Measurements from ENCODE around the gene BANF2.
"Not testable (repeated sequence)": the region's sequence is repeated elsewhere in the genome, so short reads cannot be mapped to it uniquely, and the experiment has no call there.

BANF2 gene

DNA sequence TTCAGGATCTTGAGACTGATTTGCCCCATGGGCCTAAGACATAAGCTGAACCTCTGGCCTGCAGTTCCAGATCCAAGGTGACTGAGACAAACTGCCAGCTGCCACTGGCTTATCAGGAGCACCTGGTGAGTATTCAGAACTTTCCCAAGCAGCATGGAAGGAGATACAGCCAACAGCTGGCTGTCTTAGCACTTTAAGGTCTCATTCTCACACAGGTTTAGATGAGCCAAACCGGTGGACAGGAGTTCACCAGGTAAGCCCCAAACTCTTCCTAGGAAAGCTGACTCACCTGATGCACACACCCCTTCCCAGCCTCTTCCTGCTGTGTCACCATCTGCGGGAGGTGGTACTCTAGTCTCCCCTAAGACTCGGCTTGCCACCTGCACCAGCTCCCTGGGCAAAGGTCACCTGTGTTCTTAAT, at the start of gene BANF2:
Gene BANF2 (plus strand): TSS at position 36 of the 421 bp plus-strand sequence. CDS start 25,060 bp downstream, outside the sequence.
- DNase-seq: no peak

GRCh38 chr20:17650301-17651128, 49.3 kb upstream of the BANF2 start:
- no peak for DNase-seq

- DNase-seq: no peak
These were observed 48.5 kb upstream of the BANF2 start for GRCh38 chr20:17651129-17651759.

GRCh38 chr20:17651760-17652388, 47.9 kb upstream of the BANF2 start:
- DNase-seq: no peak

GRCh38 chr20:17652411-17652810, 47.4 kb upstream of the BANF2 start:
- no peak for DNase-seq

DNA sequence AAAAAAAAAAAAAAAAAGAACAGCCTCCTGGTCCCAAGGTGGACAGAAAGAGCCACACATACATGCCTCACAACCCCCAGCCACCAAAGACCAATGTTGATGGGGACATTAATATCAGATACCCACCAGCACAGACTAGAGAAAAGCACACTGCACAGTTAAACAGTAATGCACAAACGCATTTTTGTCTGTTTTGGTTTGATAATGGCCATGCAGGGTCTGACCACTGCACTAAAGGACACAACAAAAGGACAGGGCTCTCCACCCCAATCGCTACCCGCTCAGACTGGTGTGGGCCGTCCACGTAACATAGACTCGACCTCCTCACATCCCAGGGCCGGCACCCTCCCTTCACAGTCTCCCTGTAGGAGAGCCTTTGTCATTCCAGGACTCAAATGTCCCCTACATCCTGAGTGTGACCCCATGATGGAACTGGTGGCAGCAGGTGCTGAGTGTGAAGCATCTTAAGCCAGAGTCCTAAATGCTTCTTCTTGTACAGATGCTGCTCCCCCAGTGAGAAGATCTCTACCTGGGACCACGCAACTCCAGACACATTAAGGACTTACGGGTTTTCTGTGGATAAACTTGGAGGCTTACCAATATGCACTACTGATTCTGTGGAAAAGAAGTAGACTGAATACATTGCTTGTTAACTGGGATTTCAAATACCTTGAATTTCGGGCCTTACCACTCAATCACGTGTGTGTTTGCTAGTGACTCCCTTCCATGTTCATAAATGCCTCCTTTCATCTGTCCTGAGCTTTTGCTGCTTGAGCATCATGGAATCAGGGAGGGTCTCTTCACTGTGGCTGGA, 45.7 kb upstream of the BANF2 start:
- DNase-seq: no peak

- no peak for DNase-seq
These were observed 45.0 kb upstream of the BANF2 start for GRCh38 chr20:17654649-17655285.

DNA sequence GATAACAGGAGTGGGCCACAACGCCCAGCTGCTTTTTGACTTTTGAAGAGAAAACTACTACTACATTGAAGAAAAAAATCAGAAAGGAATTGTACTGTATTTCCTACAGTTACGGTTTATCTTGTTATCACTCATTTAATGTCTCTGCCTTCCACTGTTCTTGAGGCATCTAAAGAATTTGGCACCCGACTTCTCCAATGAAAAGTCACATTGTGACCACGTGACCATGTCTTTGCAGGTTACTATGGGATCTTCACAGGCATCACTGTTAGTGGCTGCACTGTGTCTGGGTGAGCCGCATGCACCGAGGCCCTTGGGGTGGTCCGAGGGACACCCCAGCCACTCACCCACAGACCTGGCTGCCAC, 44.5 kb upstream of the BANF2 start:
- DNase-seq: no peak

- no peak for DNase-seq
These were observed 43.8 kb upstream of the BANF2 start for GRCh38 chr20:17655865-17656479.

DNA sequence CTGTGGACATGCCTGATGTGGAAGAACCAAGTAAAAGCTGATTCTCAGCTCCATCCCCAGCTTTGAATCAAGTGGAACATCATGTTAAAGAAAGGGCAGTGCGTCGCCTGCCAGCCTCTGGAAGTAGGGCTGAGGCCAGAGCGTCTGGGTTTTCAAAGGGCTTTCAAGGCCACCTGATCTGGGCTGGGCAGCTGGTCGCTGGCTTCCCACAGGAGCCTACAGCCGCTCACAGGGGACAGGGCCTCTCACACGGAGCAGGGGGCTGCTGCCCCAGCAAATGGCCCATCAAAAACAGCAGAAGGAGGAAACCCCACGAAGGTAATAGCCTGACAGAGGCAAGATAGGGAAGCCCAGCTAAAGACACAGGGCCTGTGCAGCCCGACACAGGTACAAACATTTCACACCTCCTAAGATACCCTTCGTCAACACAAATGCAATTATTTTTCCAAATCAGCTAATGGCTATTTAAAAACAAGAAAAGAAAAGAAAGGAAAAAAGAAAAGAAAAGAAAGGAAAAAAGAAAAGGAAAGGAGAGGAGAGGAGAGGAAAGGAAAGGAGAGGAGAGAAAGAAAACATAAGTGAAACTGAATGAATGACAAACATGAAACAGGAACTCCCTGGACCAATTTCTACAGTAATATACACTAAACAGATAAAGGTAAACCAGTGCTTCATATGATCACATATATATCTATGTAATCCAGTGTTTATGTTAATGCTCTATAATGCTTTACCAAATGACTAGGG, 42.5 kb upstream of the BANF2 start:
- no peak for DNase-seq

- no peak for DNase-seq
These were observed 41.7 kb upstream of the BANF2 start for GRCh38 chr20:17657898-17658647.

- DNase-seq: no peak
These were observed 41.1 kb upstream of the BANF2 start for GRCh38 chr20:17658648-17658993.

DNA sequence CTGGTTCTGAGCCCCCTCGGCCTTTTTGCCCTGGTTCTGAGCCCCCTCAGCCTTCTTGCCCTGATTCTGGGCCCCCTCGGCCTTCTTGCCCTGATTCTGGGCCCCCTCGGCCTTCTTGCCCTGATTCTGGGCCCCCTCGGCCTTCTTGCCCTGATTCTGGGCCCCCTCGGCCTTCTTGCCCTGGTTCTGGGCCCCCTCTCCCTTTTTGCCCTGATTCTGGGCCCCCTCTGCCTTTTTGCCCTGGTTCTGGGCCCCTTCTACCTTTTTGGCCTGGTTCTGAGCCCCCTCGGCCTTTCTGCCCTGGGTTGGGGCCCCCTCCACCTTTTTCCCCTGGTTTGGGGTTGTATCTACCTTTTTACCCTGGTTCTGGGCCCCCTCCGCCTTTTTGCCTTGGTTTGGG, 40.4 kb upstream of the BANF2 start:
- not testable (repeated sequence) for DNase-seq

DNA sequence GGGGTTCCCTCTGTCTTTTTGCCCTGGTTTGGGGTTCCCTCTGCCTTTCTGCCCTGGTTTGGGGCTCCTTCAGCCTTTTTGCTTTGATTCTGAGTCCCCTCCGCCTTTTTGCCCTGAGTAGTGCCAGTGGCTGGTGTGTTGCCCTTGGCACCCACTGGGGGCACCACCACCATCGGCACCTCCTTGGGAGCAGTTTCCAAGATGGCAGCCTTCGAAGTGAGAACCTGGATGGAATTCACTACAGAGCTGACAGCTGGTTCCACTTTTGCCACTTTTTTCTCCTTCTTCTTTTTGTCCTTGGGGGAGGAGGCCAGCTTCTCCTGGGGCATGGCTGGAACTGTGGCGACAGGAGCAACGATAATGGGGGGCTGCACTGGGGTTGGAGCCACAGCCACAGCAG, 40.0 kb upstream of the BANF2 start:
- no peak for DNase-seq

DNA sequence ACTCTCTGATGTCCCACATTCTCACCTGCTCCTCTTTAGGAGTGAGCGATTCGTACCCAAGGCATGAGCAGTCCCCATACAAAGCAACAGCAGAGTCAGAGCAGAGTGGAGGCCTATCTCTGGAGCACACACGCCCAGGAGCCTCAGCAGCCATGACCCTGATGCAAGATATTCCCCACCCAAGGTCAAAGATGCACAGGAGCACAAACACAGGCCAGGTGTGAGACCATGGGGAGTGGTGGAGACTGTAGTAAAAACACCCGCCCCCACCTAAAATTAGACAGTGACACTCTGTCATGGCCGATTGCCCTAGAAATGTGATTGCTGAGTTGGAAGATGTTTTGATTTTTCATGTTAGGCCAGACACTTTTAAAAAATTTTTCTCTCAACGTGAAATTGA, 39.1 kb upstream of the BANF2 start:
- DNase-seq: no peak

- no peak for DNase-seq
These were observed 38.5 kb upstream of the BANF2 start for GRCh38 chr20:17661121-17661744.

- DNase-seq: no peak
These were observed 37.3 kb upstream of the BANF2 start for GRCh38 chr20:17662333-17663039.

DNA sequence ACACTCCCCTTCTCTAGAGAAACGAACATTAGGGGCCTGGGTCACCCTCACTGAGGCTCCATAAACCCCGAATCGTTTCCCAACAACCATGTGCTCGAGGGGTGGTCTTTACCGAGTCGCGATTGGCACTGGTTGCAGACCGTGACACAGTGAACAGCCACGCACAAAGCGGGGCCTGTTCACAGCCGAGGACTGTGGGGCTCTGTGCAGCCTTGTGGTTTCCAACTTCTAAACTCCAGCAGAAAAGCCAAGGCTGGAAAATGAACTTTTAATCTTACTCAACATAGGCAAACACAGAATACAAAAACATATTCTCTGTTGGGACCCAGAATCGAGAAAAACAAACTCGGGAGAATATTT, 36.7 kb upstream of the BANF2 start:
- DNase-seq: no peak

DNA sequence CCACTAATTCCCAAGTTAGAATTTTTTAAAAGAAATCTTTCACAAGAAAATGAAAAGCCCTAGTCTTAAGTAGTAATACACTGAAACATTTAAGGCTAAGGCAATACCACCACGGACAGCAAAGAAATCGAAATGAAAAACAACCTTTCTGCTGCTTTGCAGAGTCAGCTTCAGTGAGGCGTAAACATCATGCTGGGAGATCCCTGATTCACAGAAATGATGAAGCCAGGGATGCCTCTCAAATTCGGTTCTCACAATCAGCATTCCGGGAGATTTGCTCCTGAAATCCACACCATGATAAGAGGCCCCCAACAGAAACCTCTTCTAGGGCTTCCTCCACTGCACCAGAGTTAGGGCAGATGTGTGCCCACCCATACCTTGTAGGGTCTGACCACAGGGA, 36.3 kb upstream of the BANF2 start:
- DNase-seq: no peak
